GM10847 (cell line): Measurements from ENCODE around the gene ABRACL.

Source experiments
- POLR2A ChIP-seq: IDR thresholded peaks from 2 replicates; pipeline ENCODE4 v1.6.1; 2011; ENCODE audit not compliant: insufficient read length; ENCODE audit errors: extremely low read depth

Gene ABRACL, protein sequence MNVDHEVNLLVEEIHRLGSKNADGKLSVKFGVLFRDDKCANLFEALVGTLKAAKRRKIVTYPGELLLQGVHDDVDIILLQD

GRCh38 chr6:139028658-139029469, at the start of gene ABRACL:
TSS of gene ABRACL (plus strand) at chr6:139028745. CDS start at chr6:139034161, 5,416 bp downstream.
- TF ChIP-seq POLR2A, result peak; percentile 59

DNA sequence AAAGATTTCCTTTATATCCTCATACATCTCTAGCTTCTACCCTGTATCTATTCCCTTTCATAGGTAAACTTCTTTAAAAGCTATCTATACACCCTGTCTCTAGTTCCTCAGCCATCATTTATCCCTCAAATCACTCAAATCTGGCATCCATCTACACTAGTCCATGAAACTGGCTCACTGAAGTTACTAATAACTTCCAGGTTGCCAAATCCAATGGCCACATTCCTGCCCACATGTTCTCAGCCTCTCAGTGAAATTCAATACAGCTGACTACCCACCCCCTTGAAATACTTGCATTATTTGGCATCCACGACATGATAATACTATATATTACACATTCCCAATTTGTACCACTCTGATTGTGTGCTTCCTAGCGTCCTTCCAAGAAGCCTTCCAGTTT, 49.2 kb upstream of the ABRACL start:
- TF ChIP-seq POLR2A, result no peak

- no peak for TF ChIP-seq POLR2A
Measured at GRCh38 chr6:138979813-138980668, 48.5 kb upstream of the ABRACL start.

GRCh38 chr6:138981416-138981815, 47.1 kb upstream of the ABRACL start:
- no peak for TF ChIP-seq POLR2A

DNA sequence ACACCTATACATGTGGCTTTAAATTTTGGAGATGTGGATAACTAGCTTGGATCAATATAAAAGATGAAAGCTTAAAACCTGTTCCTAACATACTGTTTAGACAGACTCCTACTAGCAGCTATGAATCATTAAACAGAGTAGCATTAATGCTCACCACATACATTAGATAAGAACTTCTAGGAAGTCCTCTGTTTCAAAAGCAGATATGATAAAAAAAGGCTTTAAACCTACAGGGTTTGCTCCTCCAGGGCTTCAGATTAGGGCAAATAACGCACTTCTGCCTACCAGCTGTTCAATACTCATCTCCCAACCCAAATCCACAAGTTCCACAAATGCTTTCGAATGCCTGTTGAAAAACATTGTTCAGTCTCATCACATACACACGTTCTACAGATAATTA, 42.0 kb upstream of the ABRACL start:
- no peak for TF ChIP-seq POLR2A

GRCh38 chr6:138987080-138987642, 41.4 kb upstream of the ABRACL start:
- TF ChIP-seq POLR2A, result no peak

- TF ChIP-seq POLR2A, result peak; percentile 79
Measured at GRCh38 chr6:138987643-138988468, 40.7 kb upstream of the ABRACL start, which contains the start of gene REPS1. TSS of gene REPS1 (minus strand) at chr6:138988253. CDS start at chr6:138987682, 571 bp downstream.

- TF ChIP-seq POLR2A, result no peak
Measured at GRCh38 chr6:138988469-138988834, 40.1 kb upstream of the ABRACL start.

- no peak for TF ChIP-seq POLR2A
Measured at GRCh38 chr6:138989098-138989983, 39.2 kb upstream of the ABRACL start.

DNA sequence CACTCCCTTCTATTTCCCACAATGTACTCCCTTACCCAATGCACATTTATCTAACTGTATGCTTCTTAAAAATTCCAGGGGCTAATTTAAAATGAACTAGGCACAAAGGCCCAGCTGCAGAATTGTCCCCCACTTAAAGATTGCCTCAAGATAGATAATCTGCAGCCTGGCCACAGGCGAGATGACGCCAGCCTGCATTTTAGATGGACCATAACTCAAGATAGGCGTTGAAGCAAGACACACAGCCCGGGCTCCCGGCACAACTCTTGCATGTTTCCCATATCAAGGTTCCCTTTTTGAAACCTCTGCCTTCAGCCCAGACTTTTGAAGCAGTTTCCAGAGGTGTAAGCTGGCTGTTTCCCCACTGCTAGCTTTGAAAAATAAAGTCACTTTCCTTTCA, 37.3 kb upstream of the ABRACL start:
- TF ChIP-seq POLR2A, result no peak

DNA sequence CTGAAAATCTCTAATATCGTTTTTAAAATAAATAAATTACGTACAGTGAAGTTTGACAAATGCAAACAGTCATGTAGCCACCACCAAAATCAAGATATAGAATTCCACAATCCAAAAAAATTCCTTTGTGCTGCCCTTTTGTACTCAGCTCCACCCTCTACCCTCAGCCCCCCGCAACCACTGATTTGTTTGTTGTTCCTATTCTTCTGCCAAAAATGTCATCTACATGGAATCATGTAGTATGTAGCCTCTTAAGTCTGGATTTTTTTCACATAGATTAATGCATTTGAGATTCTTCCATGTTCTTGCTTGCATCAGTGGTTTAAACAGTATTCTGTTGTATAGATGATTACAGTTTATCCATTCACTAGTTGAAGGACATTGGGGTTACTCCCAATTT, 32.0 kb upstream of the ABRACL start:
- TF ChIP-seq POLR2A, result no peak

- no peak for TF ChIP-seq POLR2A
Measured at GRCh38 chr6:138997136-138997535, 31.4 kb upstream of the ABRACL start.

DNA sequence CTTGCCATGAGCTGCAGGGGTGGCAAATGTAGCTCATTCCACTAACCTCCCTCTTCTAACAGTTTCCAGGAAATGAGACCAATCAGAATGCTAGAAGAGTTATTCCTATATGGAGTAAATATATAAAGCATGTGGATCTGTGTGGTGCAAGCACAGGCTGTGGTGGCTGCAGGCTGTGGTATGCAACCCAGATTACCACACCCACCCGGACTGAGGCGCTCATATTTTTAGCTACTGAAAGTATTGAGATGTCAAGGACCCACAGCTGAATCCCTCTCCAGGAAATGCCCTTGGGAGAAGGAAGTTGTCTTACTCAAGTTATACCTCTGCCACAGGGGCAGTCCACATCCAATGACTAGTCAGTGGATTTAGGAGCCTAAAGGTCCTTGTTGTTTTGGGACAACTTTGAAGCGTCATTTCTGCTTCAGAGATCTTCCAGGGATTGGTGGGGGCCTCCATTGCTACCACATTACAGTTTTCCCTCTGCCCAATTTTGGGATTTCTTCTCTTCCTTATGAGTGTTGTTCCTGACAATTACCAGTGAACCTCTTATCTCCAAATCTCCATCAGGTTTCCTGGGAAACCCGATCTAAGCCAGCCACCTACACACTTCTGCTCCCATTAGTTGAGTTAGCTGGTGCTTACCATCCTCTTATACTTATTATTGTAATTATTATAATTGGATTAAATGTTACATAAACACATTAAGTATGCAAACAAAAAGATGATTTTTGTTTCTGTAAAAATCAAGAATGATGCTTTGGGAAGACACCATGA, 28.4 kb upstream of the ABRACL start:
- no peak for TF ChIP-seq POLR2A
